Measurements from ENCODE around the gene ELK4. TPM values are rescaled to one million over a fixed set of nuclear protein-coding genes. Genes with fewer than 3 reads are reported as not detected.
A peak's percentile ranks its signal among the peaks of the same experiment; 100 is the strongest.

ELK4 gene
- total and polyA plus RNA-seq, 2 experiments from 2014 or later: 5.1 to 19.7 TPM

DNA sequence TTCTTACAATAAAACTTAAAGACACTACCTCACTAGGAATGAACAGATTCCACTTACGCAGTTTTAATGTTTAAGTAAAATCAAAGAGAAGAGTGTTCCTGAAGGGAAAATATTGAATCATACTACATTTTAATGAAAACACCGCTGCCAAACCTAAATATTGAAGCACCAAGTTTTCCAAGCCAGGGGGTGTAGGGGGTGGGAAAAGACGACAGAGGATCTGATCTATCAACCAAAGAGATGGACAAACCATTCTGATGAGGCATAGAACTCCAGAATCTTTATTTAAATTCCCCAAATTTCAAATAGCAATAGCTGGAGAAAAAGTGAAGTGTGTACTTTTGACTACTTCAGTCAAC, 1.2 kb downstream of the ELK4 start (continued):
- TF ChIP-seq, protein P1, sequence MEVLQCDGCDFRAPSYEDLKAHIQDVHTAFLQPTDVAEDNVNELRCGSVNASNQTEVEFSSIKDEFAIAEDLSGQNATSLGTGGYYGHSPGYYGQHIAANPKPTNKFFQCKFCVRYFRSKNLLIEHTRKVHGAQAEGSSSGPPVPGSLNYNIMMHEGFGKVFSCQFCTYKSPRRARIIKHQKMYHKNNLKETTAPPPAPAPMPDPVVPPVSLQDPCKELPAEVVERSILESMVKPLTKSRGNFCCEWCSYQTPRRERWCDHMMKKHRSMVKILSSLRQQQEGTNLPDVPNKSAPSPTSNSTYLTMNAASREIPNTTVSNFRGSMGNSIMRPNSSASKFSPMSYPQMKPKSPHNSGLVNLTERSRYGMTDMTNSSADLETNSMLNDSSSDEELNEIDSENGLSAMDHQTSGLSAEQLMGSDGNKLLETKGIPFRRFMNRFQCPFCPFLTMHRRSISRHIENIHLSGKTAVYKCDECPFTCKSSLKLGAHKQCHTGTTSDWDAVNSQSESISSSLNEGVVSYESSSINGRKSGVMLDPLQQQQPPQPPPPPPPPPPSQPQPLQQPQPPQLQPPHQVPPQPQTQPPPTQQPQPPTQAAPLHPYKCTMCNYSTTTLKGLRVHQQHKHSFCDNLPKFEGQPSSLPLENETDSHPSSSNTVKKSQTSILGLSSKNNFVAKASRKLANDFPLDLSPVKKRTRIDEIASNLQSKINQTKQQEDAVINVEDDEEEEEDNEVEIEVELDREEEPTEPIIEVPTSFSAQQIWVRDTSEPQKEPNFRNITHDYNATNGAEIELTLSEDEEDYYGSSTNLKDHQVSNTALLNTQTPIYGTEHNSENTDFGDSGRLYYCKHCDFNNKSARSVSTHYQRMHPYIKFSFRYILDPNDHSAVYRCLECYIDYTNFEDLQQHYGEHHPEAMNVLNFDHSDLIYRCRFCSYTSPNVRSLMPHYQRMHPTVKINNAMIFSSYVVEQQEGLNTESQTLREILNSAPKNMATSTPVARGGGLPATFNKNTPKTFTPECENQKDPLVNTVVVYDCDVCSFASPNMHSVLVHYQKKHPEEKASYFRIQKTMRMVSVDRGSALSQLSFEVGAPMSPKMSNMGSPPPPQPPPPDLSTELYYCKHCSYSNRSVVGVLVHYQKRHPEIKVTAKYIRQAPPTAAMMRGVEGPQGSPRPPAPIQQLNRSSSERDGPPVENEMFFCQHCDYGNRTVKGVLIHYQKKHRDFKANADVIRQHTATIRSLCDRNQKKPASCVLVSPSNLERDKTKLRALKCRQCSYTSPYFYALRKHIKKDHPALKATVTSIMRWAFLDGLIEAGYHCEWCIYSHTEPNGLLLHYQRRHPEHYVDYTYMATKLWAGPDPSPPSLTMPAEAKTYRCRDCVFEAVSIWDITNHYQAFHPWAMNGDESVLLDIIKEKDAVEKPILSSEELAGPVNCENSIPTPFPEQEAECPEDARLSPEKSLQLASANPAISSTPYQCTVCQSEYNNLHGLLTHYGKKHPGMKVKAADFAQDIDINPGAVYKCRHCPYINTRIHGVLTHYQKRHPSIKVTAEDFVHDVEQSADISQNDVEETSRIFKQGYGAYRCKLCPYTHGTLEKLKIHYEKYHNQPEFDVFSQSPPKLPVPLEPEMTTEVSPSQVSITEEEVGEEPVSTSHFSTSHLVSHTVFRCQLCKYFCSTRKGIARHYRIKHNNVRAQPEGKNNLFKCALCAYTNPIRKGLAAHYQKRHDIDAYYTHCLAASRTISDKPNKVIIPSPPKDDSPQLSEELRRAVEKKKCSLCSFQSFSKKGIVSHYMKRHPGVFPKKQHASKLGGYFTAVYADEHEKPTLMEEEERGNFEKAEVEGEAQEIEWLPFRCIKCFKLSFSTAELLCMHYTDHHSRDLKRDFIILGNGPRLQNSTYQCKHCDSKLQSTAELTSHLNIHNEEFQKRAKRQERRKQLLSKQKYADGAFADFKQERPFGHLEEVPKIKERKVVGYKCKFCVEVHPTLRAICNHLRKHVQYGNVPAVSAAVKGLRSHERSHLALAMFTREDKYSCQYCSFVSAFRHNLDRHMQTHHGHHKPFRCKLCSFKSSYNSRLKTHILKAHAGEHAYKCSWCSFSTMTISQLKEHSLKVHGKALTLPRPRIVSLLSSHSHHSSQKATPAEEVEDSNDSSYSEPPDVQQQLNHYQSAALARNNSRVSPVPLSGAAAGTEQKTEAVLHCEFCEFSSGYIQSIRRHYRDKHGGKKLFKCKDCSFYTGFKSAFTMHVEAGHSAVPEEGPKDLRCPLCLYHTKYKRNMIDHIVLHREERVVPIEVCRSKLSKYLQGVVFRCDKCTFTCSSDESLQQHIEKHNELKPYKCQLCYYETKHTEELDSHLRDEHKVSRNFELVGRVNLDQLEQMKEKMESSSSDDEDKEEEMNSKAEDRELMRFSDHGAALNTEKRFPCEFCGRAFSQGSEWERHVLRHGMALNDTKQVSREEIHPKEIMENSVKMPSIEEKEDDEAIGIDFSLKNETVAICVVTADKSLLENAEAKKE (CRISPR knock-in tag; IDR thresholded peaks at IDR 0.05): no peak
- no peak for TF ChIP-seq EZH2phosphoT487 (IDR thresholded peaks at IDR 0.05; ENCODE audit: unreplicated experiment)

DNA sequence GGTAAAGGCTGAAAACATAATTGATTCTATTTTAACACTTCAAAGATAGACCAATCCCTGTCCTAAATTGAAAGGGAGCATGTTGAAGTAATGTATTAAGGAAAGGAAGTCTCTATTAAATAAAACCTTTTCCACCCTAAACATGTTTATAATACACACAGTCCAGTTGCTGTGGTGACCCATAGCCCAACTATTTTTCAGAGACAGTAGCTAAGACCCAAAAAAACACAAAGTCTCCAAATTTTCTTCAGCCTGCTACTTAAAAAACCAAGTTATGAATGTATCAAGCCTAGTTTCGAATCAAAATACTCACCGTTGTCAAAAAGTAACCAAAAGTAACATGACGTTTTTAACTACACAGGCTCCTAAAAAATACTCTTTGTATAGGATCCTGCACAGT, 1.6 kb downstream of the ELK4 start:
- no peaks in the 10 kb centered on the region for H3K9me3 Mint-ChIP-seq
- DNase-seq (ENCODE audit: low spot score): no peak
- TF ChIP-seq, protein P2, sequence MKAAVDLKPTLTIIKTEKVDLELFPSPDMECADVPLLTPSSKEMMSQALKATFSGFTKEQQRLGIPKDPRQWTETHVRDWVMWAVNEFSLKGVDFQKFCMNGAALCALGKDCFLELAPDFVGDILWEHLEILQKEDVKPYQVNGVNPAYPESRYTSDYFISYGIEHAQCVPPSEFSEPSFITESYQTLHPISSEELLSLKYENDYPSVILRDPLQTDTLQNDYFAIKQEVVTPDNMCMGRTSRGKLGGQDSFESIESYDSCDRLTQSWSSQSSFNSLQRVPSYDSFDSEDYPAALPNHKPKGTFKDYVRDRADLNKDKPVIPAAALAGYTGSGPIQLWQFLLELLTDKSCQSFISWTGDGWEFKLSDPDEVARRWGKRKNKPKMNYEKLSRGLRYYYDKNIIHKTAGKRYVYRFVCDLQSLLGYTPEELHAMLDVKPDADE (IDR thresholded peaks at IDR 0.05): no peak
- TF ChIP-seq EZH2phosphoT487 (IDR thresholded peaks at IDR 0.05; ENCODE audit: unreplicated experiment) (no peak), EZH2 (IDR thresholded peaks at IDR 0.05; ENCODE audit: low read depth, unreplicated experiment) (no peak), ZNF331 (CRISPR knock-in tag; IDR thresholded peaks at IDR 0.05; ENCODE audit: low read depth) (no peak), STAT1 (IDR thresholded peaks at IDR 0.05; ENCODE audit: unreplicated experiment) (no peak), NANOG (IDR thresholded peaks at IDR 0.05; ENCODE audit: borderline replicate concordance) (no peak), POLR2AphosphoS5 (IDR thresholded peaks at IDR 0.05; ENCODE audit: low read depth) (no peak)
- TF ChIP-seq, protein P3, sequence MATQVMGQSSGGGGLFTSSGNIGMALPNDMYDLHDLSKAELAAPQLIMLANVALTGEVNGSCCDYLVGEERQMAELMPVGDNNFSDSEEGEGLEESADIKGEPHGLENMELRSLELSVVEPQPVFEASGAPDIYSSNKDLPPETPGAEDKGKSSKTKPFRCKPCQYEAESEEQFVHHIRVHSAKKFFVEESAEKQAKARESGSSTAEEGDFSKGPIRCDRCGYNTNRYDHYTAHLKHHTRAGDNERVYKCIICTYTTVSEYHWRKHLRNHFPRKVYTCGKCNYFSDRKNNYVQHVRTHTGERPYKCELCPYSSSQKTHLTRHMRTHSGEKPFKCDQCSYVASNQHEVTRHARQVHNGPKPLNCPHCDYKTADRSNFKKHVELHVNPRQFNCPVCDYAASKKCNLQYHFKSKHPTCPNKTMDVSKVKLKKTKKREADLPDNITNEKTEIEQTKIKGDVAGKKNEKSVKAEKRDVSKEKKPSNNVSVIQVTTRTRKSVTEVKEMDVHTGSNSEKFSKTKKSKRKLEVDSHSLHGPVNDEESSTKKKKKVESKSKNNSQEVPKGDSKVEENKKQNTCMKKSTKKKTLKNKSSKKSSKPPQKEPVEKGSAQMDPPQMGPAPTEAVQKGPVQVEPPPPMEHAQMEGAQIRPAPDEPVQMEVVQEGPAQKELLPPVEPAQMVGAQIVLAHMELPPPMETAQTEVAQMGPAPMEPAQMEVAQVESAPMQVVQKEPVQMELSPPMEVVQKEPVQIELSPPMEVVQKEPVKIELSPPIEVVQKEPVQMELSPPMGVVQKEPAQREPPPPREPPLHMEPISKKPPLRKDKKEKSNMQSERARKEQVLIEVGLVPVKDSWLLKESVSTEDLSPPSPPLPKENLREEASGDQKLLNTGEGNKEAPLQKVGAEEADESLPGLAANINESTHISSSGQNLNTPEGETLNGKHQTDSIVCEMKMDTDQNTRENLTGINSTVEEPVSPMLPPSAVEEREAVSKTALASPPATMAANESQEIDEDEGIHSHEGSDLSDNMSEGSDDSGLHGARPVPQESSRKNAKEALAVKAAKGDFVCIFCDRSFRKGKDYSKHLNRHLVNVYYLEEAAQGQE (IDR thresholded peaks at IDR 0.05; ENCODE audit: unreplicated experiment): no peak

More for the DNA sequence above, 1.6 kb downstream of the ELK4 start:
- Histone ChIP-seq H3K4me1 (ENCODE audit: insufficient read depth) (peaks cover 8% of the 10 kb centered on the region), H3K36me3 (ENCODE audit: insufficient read depth) (no peaks in the 10 kb centered on the region), H3K4me2 (peak overlapping the region; percentile 86), H3K79me2 (replicated peaks; ENCODE audit: insufficient read depth) (peaks cover 56% of the 10 kb centered on the region), H4K20me1 (replicated peaks; ENCODE audit: insufficient read depth) (peaks cover 31% of the 10 kb centered on the region), H3F3A (replicated peaks; ENCODE audit: low read depth) (peaks cover 10% of the 10 kb centered on the region; the same call in 1 of the 2 replicates), H3K27ac (ENCODE audit: low read depth) (peak overlapping the region; percentile 93), H3K9me2 (ENCODE audit: insufficient read depth) (no peaks in the 10 kb centered on the region), H2AFZ (no peak overlapping the region), H3K27me3 (ENCODE audit: insufficient read depth) (no peaks in the 10 kb centered on the region), H3K4me3 (peak overlapping the region; percentile 64)
- no peak for ATAC-seq
- peak overlapping the region; percentile 94 for H3K4me3 Mint-ChIP-seq
- H3K4me1 Mint-ChIP-seq: peaks cover 21% of the 10 kb centered on the region
- H3K27me3 Mint-ChIP-seq (ENCODE audit: insufficient read depth, low read depth, poor library complexity): peaks cover 10% of the 10 kb centered on the region
- H3K36me3 Mint-ChIP-seq (ENCODE audit: low read depth): peaks cover 3% of the 10 kb centered on the region; the same call in 2 of the 3 replicates
- peak overlapping the region; percentile 99 for H3K27ac Mint-ChIP-seq

Measured in GM23338 (cell line).